Retinal pigment epithelial cell (primary cell): Measurements from ENCODE around the gene CLEC10A.

Source experiments
- DNase-seq: peaks from one replicate; pipeline ENCODE4 v3.0.0-alpha.2; 2010; ENCODE audit warnings: low read depth
- H3K4me3 ChIP-seq: 2 replicates; pipeline ENCODE4 v1.5.1; 2011; ENCODE audit warnings: mild to moderate bottlenecking, low read length, control low read depth, moderate library complexity
- CTCF ChIP-seq: conservative IDR thresholded peaks from 2 replicates; pipeline ENCODE4 v1.5.1; 2011; ENCODE audit warnings: low read depth, low read length, control low read depth, inconsistent platforms

The CLEC10A gene

GRCh38 chr17:7078711-7079110 is 1.3 kb downstream of the CLEC10A start:
- TF ChIP-seq CTCF, result no peak
- no peak for DNase-seq
- no peak overlapping the region for H3K4me3 ChIP-seq

GRCh38 chr17:7077911-7078546 is 2.0 kb downstream of the CLEC10A start:
- TF ChIP-seq CTCF, result no peak
- H3K4me3 ChIP-seq, result no peak overlapping the region
- DNase-seq, result no peak

GRCh38 chr17:7074931-7075330 is 5.1 kb downstream of the CLEC10A start:
- no peak for DNase-seq
- no peak for TF ChIP-seq CTCF
- no peak overlapping the region for H3K4me3 ChIP-seq

GRCh38 chr17:7072406-7072805 is 7.6 kb downstream of the CLEC10A start:
- no peak for TF ChIP-seq CTCF
- no peak for DNase-seq
- no peak overlapping the region for H3K4me3 ChIP-seq

GRCh38 chr17:7070712-7071111 is 9.3 kb downstream of the CLEC10A start:
- H3K4me3 ChIP-seq, result no peak overlapping the region
- TF ChIP-seq CTCF, result no peak
- DNase-seq, result no peak

GRCh38 chr17:7068268-7068667 is 11.8 kb downstream of the CLEC10A start:
- no peak for TF ChIP-seq CTCF
- DNase-seq, result no peak
- no peak overlapping the region for H3K4me3 ChIP-seq

GRCh38 chr17:7067198-7067597 is 12.9 kb downstream of the CLEC10A start:
- no peak for TF ChIP-seq CTCF
- H3K4me3 ChIP-seq, result no peak overlapping the region
- no peak for DNase-seq
